ENCODE measurements around the gene POLR2E. TPM values are rescaled to one million over a fixed set of nuclear protein-coding genes. Genes with fewer than 3 reads are reported as not detected.

POLR2E gene
- total RNA-seq, 1 experiment from 2014 or later: 281 TPM

DNA sequence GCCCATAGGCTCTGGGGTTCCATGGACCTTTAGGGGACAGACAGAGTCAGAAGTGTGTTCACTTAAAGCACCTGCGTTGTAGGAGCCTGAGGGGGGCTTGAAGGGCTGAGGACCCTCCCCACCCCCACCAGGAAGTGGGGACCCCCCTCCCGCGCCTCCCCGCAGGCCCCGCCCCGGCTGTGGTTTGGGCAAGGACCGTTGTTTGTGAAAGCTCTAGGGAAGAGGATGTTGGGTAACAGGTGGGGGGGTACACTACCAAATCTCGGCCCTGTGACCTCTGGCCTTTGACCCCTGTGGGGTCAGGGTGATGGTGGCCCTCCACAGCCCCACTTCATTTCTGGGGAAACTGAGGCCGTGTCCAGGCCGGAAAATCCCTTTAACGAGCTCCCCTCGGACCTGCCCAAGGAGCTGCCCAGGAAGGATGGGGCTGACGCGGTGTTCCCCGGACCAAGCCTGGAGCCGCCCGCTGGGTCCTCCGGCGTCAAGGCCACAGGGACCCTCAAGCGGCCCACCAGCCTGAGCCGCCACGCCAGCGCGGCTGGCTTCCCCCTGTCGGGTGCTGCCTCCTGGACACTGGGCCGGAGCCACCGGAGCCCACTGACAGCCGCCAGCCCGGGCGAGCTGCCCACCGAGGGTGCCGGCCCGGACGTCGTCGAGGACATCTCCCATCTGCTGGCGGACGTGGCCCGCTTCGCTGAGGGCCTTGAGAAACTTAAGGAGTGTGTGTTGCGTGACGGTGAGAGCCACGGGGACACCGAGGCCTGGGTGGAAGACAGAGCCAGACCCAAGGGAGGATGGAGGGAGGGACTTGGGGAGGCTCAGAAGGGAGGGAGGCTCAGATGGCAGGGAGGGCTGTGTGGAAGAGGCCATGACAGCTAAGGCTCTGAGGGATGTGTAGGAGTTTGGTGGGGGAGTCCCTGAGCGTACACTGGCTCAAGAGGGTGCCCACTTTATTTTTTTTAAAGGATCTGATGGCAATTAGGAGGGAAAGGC is 26.9 kb downstream of the POLR2E start:
- no peaks in the 10 kb centered on the region for H3K9me2 ChIP-seq (ENCODE audit: insufficient read depth)
- no peaks in the 10 kb centered on the region for H3K27me3 ChIP-seq (ENCODE audit: insufficient read depth, low read length)
- H3K4me1 ChIP-seq (ENCODE audit: control insufficient read depth in 1 of 2, insufficient read depth in 2 of 2, low read length in 2 of 2): peaks cover 32 to 61% of the 10 kb centered on the region in 2 experiments
- H3K4me3 ChIP-seq (replicated peaks in 1 of 2; ENCODE audit: low read depth in 1 of 2, low read length in 2 of 2): peak overlapping the region; percentile 64 to 78
- intact Hi-C loops (cut with micrococcal nuclease): no loop called here
- no peaks in the 10 kb centered on the region for H3K9me3 ChIP-seq (ENCODE audit: control insufficient read depth in 1 of 2, insufficient read depth in 1 of 2, low read depth in 1 of 2, low read length in 2 of 2)
- TF ChIP-seq RAD21 (IDR thresholded peaks at IDR 0.05; ENCODE audit: low read depth) (no peak), CEBPB (IDR thresholded peaks at IDR 0.05; ENCODE audit: low read depth) (no peak), CBX3 (IDR thresholded peaks at IDR 0.05; ENCODE audit: low read depth) (no peak), SP1 (IDR thresholded peaks at IDR 0.05; ENCODE audit: low read depth) (no peak), EZH2phosphoT487 (IDR thresholded peaks at IDR 0.05; ENCODE audit: borderline replicate concordance) (no peak), REST (IDR thresholded peaks at IDR 0.05; ENCODE audit: low read depth) (no peak), MAX (IDR thresholded peaks at IDR 0.05) (no peak)
- TF ChIP-seq, protein P1, sequence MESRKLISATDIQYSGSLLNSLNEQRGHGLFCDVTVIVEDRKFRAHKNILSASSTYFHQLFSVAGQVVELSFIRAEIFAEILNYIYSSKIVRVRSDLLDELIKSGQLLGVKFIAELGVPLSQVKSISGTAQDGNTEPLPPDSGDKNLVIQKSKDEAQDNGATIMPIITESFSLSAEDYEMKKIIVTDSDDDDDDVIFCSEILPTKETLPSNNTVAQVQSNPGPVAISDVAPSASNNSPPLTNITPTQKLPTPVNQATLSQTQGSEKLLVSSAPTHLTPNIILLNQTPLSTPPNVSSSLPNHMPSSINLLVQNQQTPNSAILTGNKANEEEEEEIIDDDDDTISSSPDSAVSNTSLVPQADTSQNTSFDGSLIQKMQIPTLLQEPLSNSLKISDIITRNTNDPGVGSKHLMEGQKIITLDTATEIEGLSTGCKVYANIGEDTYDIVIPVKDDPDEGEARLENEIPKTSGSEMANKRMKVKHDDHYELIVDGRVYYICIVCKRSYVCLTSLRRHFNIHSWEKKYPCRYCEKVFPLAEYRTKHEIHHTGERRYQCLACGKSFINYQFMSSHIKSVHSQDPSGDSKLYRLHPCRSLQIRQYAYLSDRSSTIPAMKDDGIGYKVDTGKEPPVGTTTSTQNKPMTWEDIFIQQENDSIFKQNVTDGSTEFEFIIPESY (IDR thresholded peaks at IDR 0.05; ENCODE audit: extremely low read depth, insufficient replicate concordance, low read length): no peak
- ATAC-seq: no peak
- DNase-seq (ENCODE audit: low read depth, low spot score): no peak
- RAD21 ChIA-PET (ENCODE audit: low non-redundant PET in 1 of 2, low total read pairs in 2 of 2, uncharacterized antibody in 2 of 2, unreplicated experiment in 2 of 2): no interaction called here
- BruUV-seq (replicated peaks): no TSS peak
- H4K20me1 ChIP-seq (ENCODE audit: insufficient read depth): no peaks in the 10 kb centered on the region
- POLR2A ChIA-PET: interaction anchor here (2.0 to 2.3 kb wide), 2 partner anchors 14 to 47 kb away, joined by 6 to 7 read pairs; partner anchors contain the start of gene RNU6-2
- H3K36me3 ChIP-seq (ENCODE audit: control insufficient read depth in 1 of 2, insufficient read depth in 2 of 2, low read length in 2 of 2): 0 out of 4 replicates have a peak, but pooled peaks cover 0 to 3% of the 10 kb centered on the region in 2 experiments
- peak overlapping the region; percentile 100; the same call in 1 of the 2 replicates for H3K27ac ChIP-seq (ENCODE audit: low read depth, low read length)
- H3K4me2 ChIP-seq (ENCODE audit: low read length): peak overlapping the region; percentile 94
- CTCF ChIA-PET: no interaction called here
- peak overlapping the region; percentile 92 for H3K9ac ChIP-seq (ENCODE audit: low read length)
- no peak overlapping the region for H2AFZ ChIP-seq (ENCODE audit: low read depth, low read length, poor library complexity, severe bottlenecking)
- peaks cover 26% of the 10 kb centered on the region; the same call in 1 of the 2 replicates for H3K79me2 ChIP-seq (ENCODE audit: insufficient read depth, low read length)
